ENCODE results near the gene CTSD.
A peak's percentile ranks its signal among the peaks of the same experiment; 100 is the strongest.

The CTSD gene

DNA sequence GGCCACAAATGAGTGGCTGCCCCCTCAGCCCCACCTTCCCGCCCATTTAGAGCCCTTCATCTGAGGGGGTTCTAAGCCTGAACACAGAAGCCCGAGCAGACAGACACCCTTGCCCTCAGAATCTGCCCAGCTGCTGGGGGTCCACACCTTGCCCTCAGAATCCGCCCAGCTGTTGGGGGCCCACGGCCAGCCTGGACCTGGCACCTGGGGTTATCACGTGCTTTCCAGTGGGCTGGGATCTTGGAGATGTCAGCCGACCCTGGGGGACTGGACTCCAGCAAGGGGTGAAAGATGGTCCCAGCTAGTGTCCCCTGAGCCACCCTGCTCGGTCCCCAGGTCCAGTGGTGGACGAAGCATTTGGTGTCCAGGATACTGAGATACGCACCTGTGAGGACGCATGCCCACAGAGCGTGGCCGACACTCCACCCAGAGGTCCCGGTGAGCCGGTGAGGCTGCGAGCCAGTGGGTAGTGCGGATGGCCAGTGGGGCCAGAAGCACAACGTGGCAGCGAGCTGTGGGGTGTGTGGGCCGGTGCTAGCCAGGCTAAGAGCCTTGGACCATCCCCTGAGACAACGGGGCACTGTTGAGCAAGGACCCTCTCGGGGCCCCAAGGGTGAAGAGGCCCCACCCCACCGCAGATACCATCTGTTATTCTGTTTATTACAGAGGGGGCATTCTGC is 3.1 kb upstream of the CTSD start:
- no peak for TF ChIP-seq CTCF (IDR thresholded peaks at IDR 0.05)
- H3K4me3 ChIP-seq: no peak overlapping the region
- no peak overlapping the region for H3K27ac ChIP-seq
- no peak for DNase-seq (ENCODE audit: low spot score)

- no peak for DNase-seq (ENCODE audit: low spot score)
- Histone ChIP-seq H3K4me3 (no peak overlapping the region), H3K27ac (no peak overlapping the region)
- TF ChIP-seq CTCF (IDR thresholded peaks at IDR 0.05): no peak
Measured at GRCh38 chr11:1765871-1766718, 2.4 kb upstream of the CTSD start.

GRCh38 chr11:1763336-1763795 is 361 bp downstream of the CTSD start:
- Histone ChIP-seq H3K4me3 (peak overlapping the region; percentile 98), H3K27ac (peak overlapping the region; percentile 89 to 94)
- TF ChIP-seq CTCF (IDR thresholded peaks at IDR 0.05): no peak
- no peak for DNase-seq (ENCODE audit: low spot score)

DNA sequence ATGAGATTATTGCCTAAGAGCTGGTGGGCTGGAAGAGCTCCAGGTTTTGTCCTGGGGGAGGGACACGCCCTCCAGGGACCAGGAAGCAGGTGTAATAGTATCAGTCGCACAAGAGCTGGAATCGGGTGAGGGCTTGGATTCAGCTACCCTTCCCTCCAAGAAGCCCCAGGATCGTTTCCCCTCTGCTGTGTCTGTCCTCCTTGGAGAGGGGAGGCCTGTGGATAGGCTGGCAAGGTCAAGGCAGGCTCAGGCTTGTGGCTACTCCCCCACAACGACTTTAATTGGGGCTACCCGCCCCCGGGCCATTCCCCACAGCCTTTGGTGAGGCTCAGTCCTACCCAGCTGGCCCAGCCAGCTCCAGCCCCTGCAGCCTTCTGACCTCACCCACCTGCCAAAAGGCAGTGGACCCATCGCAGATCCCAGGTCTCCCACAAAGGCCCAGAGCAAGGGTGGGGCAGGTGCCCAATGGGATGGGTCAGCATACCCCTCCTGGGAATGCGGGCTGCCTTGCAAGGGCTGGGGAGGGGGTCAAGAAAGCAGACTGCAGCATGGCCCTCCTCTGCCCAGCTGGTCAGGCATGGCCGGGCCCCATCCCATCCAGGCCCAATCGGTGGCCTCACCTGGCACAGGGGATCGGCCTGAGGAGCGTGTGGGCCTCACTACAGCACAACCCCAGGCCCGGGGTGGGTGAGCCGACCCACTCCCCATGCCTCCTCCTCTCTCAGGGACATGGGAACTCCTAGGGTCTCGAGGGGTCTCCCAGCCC is 1.0 kb downstream of the CTSD start:
- TF ChIP-seq CTCF (IDR thresholded peaks at IDR 0.05): no peak
- no peak for DNase-seq (ENCODE audit: low spot score)
- Histone ChIP-seq H3K4me3 (peak overlapping the region; percentile 98), H3K27ac (peak overlapping the region; percentile 89 to 94)

- H3K27ac ChIP-seq: peak overlapping the region; percentile 89 to 94
- DNase-seq (ENCODE audit: low spot score): no peak
- no peak for TF ChIP-seq CTCF (IDR thresholded peaks at IDR 0.05)
- peak overlapping the region; percentile 98 for H3K4me3 ChIP-seq
Measured at GRCh38 chr11:1761857-1762536, 1.7 kb downstream of the CTSD start.

GRCh38 chr11:1761110-1761856 is 2.4 kb downstream of the CTSD start:
- peak overlapping the region; percentile 89 to 94 for H3K27ac ChIP-seq
- no peak for TF ChIP-seq CTCF (IDR thresholded peaks at IDR 0.05)
- H3K4me3 ChIP-seq: peak overlapping the region; percentile 98
- no peak for DNase-seq (ENCODE audit: low spot score)
